Lower leg skin (tissue), 4 donors: ENCODE measurements around the gene ZNF584. TPM values are rescaled to one million over a fixed set of nuclear protein-coding genes. Genes with fewer than 3 reads are reported as not detected.

ENCODE experiments used
- DNase-seq, 2 donors: peaks; one replicate each; pipeline ENCODE4 v3.0.0-alpha.2; 2019; ENCODE audit warnings: low spot score in 2 of 2
- H3K4me3 ChIP-seq: fragments of 200-600 bp; sonication (generic); 2 replicates; pipeline ENCODE4 v1.5.1; 2017; ENCODE audit warnings: mild to moderate bottlenecking, low read depth; ENCODE audit not compliant: poor library complexity, severe bottlenecking
- CTCF ChIP-seq, 3 donors: fragments of 450-650 bp; IDR thresholded peaks; one replicate each; pipeline ENCODE4 v1.5.1; 2016; ENCODE audit warnings: antibody characterized with exemption in 3 of 3, mild to moderate bottlenecking in 3 of 3, moderate library complexity in 2 of 3
- POLR2A ChIP-seq, 2 donors: fragments of 450-650 bp; IDR thresholded peaks; one replicate each; pipeline ENCODE4 v1.6.1; 2016 to 2017; ENCODE audit warnings: antibody characterized with exemption in 2 of 2, mild to moderate bottlenecking in 1 of 2, moderate library complexity in 1 of 2
- WGBS, 2 donors: methylation state at CpG; one replicate each; pipeline ENCODE4 v1.1.5; 2018; 5-methylcytosine and 5-hydroxymethylcytosine counted together
- intact Hi-C: fragments of 100-400 bp; cut with DNase I; formaldehyde crosslinking; loops from one replicate; pipeline ENCODE4 v1.15.0; 2023; ENCODE audit warnings: low total_unique reads
- total RNA-seq, 4 donors: library from RNA; depleted of rRNA; stranded (reverse); fragments of >200 nt; gene quantifications; one replicate each; pipeline ENCODE4 v1.1.0, GENCODE V29; 2016

ZNF584 gene
- total RNA-seq, 4 donors from 2014 or later: 16.9 to 28.6 (median 23.4) TPM

- no peak for DNase-seq
- intact Hi-C loops: no loop called here
- no peak for TF ChIP-seq POLR2A (IDR thresholded peaks at IDR 0.05)
- no peak for TF ChIP-seq CTCF (IDR thresholded peaks at IDR 0.05)
- 5% methylated on average over 23 to 24 of the region's 24 CpGs for whole genome bisulfite sequencing, 2 donors
- peak overlapping the region; percentile 43 for H3K4me3 ChIP-seq
These were observed 28.3 kb upstream of the ZNF584 start for GRCh38 chr19:58380037-58380661.

GRCh38 chr19:58380662-58381459, 27.6 kb upstream of the ZNF584 start, which contains the start of gene ZNF837:
Gene ZNF837 (minus strand): TSS chr19:58381030. CDS start chr19:58369332, 11,698 bp downstream.
- H3K4me3 ChIP-seq: peak within 1 kb of the TSS; percentile 43
- WGBS, 2 donors: 0% methylated on average over 17 to 51 of the region's 83 CpGs
- intact Hi-C loops: no loop called here
- DNase-seq: peak; percentile 99
- TF ChIP-seq POLR2A (IDR thresholded peaks at IDR 0.05): no peak
- no peak for TF ChIP-seq CTCF (IDR thresholded peaks at IDR 0.05)

GRCh38 chr19:58381460-58382212, 26.8 kb upstream of the ZNF584 start:
- intact Hi-C loops: no loop called here
- DNase-seq: no peak
- H3K4me3 ChIP-seq: peak overlapping the region; percentile 31
- WGBS, 2 donors: 27 to 30% methylated on average over 26 of the region's 26 CpGs
- no peak for TF ChIP-seq CTCF (IDR thresholded peaks at IDR 0.05)

- TF ChIP-seq POLR2A (IDR thresholded peaks at IDR 0.05) (no peak), CTCF (IDR thresholded peaks at IDR 0.05) (no peak)
- DNase-seq: no peak
- intact Hi-C loops: no loop called here
- 90 to 100% methylated on average over 6 of the region's 6 CpGs for WGBS, 2 donors
- no peak overlapping the region for H3K4me3 ChIP-seq
These were observed 25.3 kb upstream of the ZNF584 start for GRCh38 chr19:58382997-58383603.

GRCh38 chr19:58385313-58385890, 23.0 kb upstream of the ZNF584 start:
- TF ChIP-seq CTCF (IDR thresholded peaks at IDR 0.05): no peak
- no peak for TF ChIP-seq POLR2A (IDR thresholded peaks at IDR 0.05)
- 56 to 74% methylated on average over 7 to 9 of the region's 9 CpGs for WGBS, 2 donors

More at GRCh38 chr19:58385313-58385890, 23.0 kb upstream of the ZNF584 start:
- H3K4me3 ChIP-seq: no peak overlapping the region
- no peak for DNase-seq
- intact Hi-C loops: no loop called here
